HepG2 (cell line): ENCODE measurements around the gene DLX6. TPM values are rescaled to one million over a fixed set of nuclear protein-coding genes. Genes with fewer than 3 reads are reported as not detected.

ENCODE experiments used
- AFF4 ChIP-seq: sonication (generic); formaldehyde crosslinking; IDR thresholded peaks from 2 replicates; pipeline ENCODE4 v1.4.0; 2020; ENCODE audit warnings: missing genetic modification reagents
- ELK4 ChIP-seq: sonication (generic); formaldehyde crosslinking; IDR thresholded peaks from 2 replicates; pipeline ENCODE4 v1.9.0; 2021; ENCODE audit warnings: missing genetic modification reagents, borderline replicate concordance
- GABPB1 ChIP-seq: IDR thresholded peaks from 2 replicates; pipeline ENCODE4 v1.6.1; 2016; ENCODE audit warnings: mild to moderate bottlenecking, missing genetic modification reagents, moderate library complexity, missing compliant biosample characterization
- IRF2 ChIP-seq: IDR thresholded peaks from 2 replicates; pipeline ENCODE4 v1.6.1; 2018; ENCODE audit warnings: missing genetic modification reagents, missing compliant biosample characterization
- MBD4 ChIP-seq: IDR thresholded peaks from 2 replicates; pipeline ENCODE4 v1.6.1; 2012; ENCODE audit warnings: low read length, inconsistent platforms, borderline replicate concordance
- PHF8 ChIP-seq: sonication (generic); formaldehyde crosslinking; IDR thresholded peaks from 2 replicates; pipeline ENCODE4 v1.5.0; 2020; ENCODE audit warnings: missing genetic modification reagents
- PREB ChIP-seq: sonication (generic); formaldehyde crosslinking; IDR thresholded peaks from 2 replicates; pipeline ENCODE4 v1.4.0; 2020; ENCODE audit warnings: missing genetic modification reagents
- RBAK ChIP-seq: sonication (generic); formaldehyde crosslinking; IDR thresholded peaks from 2 replicates; pipeline ENCODE4 v1.5.1; 2020; ENCODE audit warnings: mild to moderate bottlenecking, missing genetic modification reagents
- RFXANK ChIP-seq: IDR thresholded peaks from 2 replicates; pipeline ENCODE4 v1.6.1; 2016
- TEAD2 ChIP-seq: sonication (generic); formaldehyde crosslinking; IDR thresholded peaks from 2 replicates; pipeline ENCODE4 v1.9.0; 2021; ENCODE audit warnings: missing genetic modification reagents
- ZFP37 ChIP-seq: sonication (generic); formaldehyde crosslinking; IDR thresholded peaks from 2 replicates; pipeline ENCODE4 v1.4.0; 2020; ENCODE audit warnings: missing genetic modification reagents, borderline replicate concordance
- ZNF205 ChIP-seq: IDR thresholded peaks from 2 replicates; pipeline ENCODE4 v1.6.1; 2018; ENCODE audit warnings: missing biosample characterization, missing genetic modification reagents
- ZNF280D ChIP-seq: sonication (generic); formaldehyde crosslinking; IDR thresholded peaks from 2 replicates; pipeline ENCODE4 v1.5.1; 2020; ENCODE audit warnings: mild to moderate bottlenecking, missing genetic modification reagents
- ZNF329 ChIP-seq: sonication (generic); formaldehyde crosslinking; IDR thresholded peaks from 2 replicates; pipeline ENCODE4 v1.9.0; 2021; ENCODE audit warnings: low read depth, mild to moderate bottlenecking, missing genetic modification reagents
- ZNF331 ChIP-seq: sonication (generic); formaldehyde crosslinking; IDR thresholded peaks from 2 replicates; pipeline ENCODE4 v1.4.0; 2020; ENCODE audit warnings: missing genetic modification reagents
- ZNF354B ChIP-seq: sonication (generic); formaldehyde crosslinking; IDR thresholded peaks from 2 replicates; pipeline ENCODE4 v1.8.0; 2022; ENCODE audit warnings: mild to moderate bottlenecking, missing genetic modification reagents
- ZNF572 ChIP-seq: sonication (generic); formaldehyde crosslinking; IDR thresholded peaks from 2 replicates; pipeline ENCODE4 v1.5.1; 2020; ENCODE audit warnings: mild to moderate bottlenecking, missing genetic modification reagents
- ZNF644 ChIP-seq: IDR thresholded peaks from 2 replicates; pipeline ENCODE4 v1.6.1; 2016; ENCODE audit warnings: low read depth
- ZNF800 ChIP-seq: sonication (generic); formaldehyde crosslinking; IDR thresholded peaks from 2 replicates; pipeline ENCODE4 v1.4.0; 2020; ENCODE audit warnings: missing genetic modification reagents
- polyA plus RNA-seq, 8 experiments: library from polyadenylated mRNA; depleted of rRNA in 3 of 8; stranded (reverse) in 7 of 8; unstranded in 1 of 8; fragments of >200 nt; fragmentation: Illumina TruSeq in 4 of 8; extraction: Trizol in 4 of 8; gene quantifications; 2 replicates each; pipeline versions ENCODE4 v1.2.1 to v1.2.3, GENCODE V29; 2011 to 2016; ENCODE audit warnings: low read depth in 4 of 8, missing spikeins in 1 of 8, mixed read lengths in 1 of 8; ENCODE audit not compliant: insufficient read depth in 1 of 8
- total RNA-seq, 5 experiments: library from RNA; depleted of rRNA; stranded (reverse); fragments of >200 nt; fragmentation: Illumina TruSeq; extraction: Trizol; gene quantifications; 2 replicates each; pipeline ENCODE4 v1.2.3, GENCODE V29; 2016; ENCODE audit warnings: low read depth in 1 of 5

The DLX6 gene
- total and polyA plus RNA-seq, 2 of the 13 experiments (the other 11 are each of a cell fraction or from before 2014, with no cell fraction given): 3.5 to 5.5 TPM

GRCh38 chr7:97005183-97006054 is at the start of gene DLX6 (continued):
- TF ChIP-seq AFF4 (CRISPR knock-in tag): no peak
- TF ChIP-seq PHF8: peak; percentile 49; the same call in 1 of the 2 replicates
- peak; percentile 27; the same call in 1 of the 2 replicates for TF ChIP-seq IRF2
- peak; percentile 52; the same call in 1 of the 2 replicates for TF ChIP-seq ZNF205 (CRISPR knock-in tag)
- no peak for TF ChIP-seq ZFP37 (CRISPR knock-in tag)
- TF ChIP-seq ZNF354B (CRISPR knock-in tag): no peak
- no peak for TF ChIP-seq ZNF280D (CRISPR knock-in tag)
- no peak for TF ChIP-seq ZNF800 (CRISPR knock-in tag)
- TF ChIP-seq ZNF331 (CRISPR knock-in tag): peak; percentile 74; the same call in 1 of the 2 replicates
- TF ChIP-seq RFXANK (CRISPR knock-in tag): no peak
- TF ChIP-seq ZNF644 (CRISPR knock-in tag): 0 out of 2 replicates have a peak, but pooled peaks have one; percentile 41
- no peak for TF ChIP-seq ZNF572 (CRISPR knock-in tag)
- TF ChIP-seq TEAD2: no peak
- no peak for TF ChIP-seq MBD4
- peak; percentile 72 for TF ChIP-seq GABPB1 (CRISPR knock-in tag)
- TF ChIP-seq ELK4 (CRISPR knock-in tag): no peak
- no peak for TF ChIP-seq PREB (CRISPR knock-in tag)
- TF ChIP-seq ZNF329 (CRISPR knock-in tag): peak; percentile 71; the same call in 1 of the 2 replicates
- no peak for TF ChIP-seq RBAK (CRISPR knock-in tag)
